ENCODE results near the gene ADAMTS12. TPM values are rescaled to one million over a fixed set of nuclear protein-coding genes. Genes with fewer than 3 reads are reported as not detected.
A peak's percentile ranks its signal among the peaks of the same experiment; 100 is the strongest.

The ADAMTS12 gene
- total RNA-seq, 1 experiment from 2014 or later, result 6.2 TPM

- no peak overlapping the region for H3K4me2 ChIP-seq (ENCODE audit: insufficient read depth, insufficient read length, low read length)
- no peak overlapping the region for H3K4ac ChIP-seq (ENCODE audit: low read depth, low read length)
- H2AFZ ChIP-seq (ENCODE audit: low read length), result no peak overlapping the region
- no peak overlapping the region for H3K18ac ChIP-seq (ENCODE audit: insufficient read length, low read depth, low read length)
- Mint-ChIP-seq H3K4me1 (peaks cover 24 to 27% of the 10 kb centered on the region in 2 experiments), H3K4me3 (no peak overlapping the region), H3K36me3 (ENCODE audit: insufficient read depth in 1 of 3, low read depth in 3 of 3) (no peaks in the 10 kb centered on the region), H3K27ac (peak overlapping the region in 1 of 3 experiments; percentile 9; a peak in 1 of 7 replicates), H3K9me3 (no peaks in the 10 kb centered on the region), H3K27me3 (ENCODE audit: low read depth) (no peaks in the 10 kb centered on the region)
- no peaks in the 10 kb centered on the region for H3K9me3 ChIP-seq (ENCODE audit: control insufficient read depth, low read depth, low read length)
- DNase-seq, result no peak
- H3K14ac ChIP-seq (ENCODE audit: insufficient read depth, low read length), result no peak overlapping the region
- no peak overlapping the region for H3K9ac ChIP-seq (ENCODE audit: extremely low read depth, insufficient read length, low read length)
- H4K91ac ChIP-seq (ENCODE audit: insufficient read length, low read depth, low read length), result no peak overlapping the region
- H3K23ac ChIP-seq (ENCODE audit: insufficient read length, low read depth, low read length), result no peak overlapping the region
- H3T11ph ChIP-seq (ENCODE audit: low read length), result no peak overlapping the region
- no peak overlapping the region for H2BK20ac ChIP-seq (ENCODE audit: low read depth, low read length, poor library complexity, severe bottlenecking)
- H3K27me3 ChIP-seq (ENCODE audit: insufficient read depth, low read length), result no peaks in the 10 kb centered on the region
- no peaks in the 10 kb centered on the region for H4K20me1 ChIP-seq (ENCODE audit: control insufficient read depth, insufficient read depth, insufficient read length)
- no peaks in the 10 kb centered on the region for H3K79me1 ChIP-seq (ENCODE audit: insufficient read depth, low read depth, low read length, poor library complexity, severe bottlenecking)
- no peak overlapping the region for H2BK12ac ChIP-seq (ENCODE audit: insufficient read length, low read depth, low read length)
- H2BK5ac ChIP-seq (ENCODE audit: insufficient read length, low read length), result no peak overlapping the region
- no peak overlapping the region for H2AK5ac ChIP-seq (ENCODE audit: insufficient read length, low read length)
- H3K56ac ChIP-seq (ENCODE audit: insufficient read length, low read depth, low read length), result no peak overlapping the region
- H3K23me2 ChIP-seq (ENCODE audit: insufficient read length, low read depth, low read length, poor library complexity, severe bottlenecking), result no peaks in the 10 kb centered on the region
- TF ChIP-seq CTCF (conservative IDR thresholded peaks at IDR 0.05), result no peak
- no peak overlapping the region for H3K27ac ChIP-seq (ENCODE audit: insufficient read length, low read depth, low read length)
- WGBS (ENCODE audit: extremely low coverage, insufficient read length, low lambda C conversion rate), result no CpG with 5 or more reads among the region's 2 CpGs
- H3K4me1 ChIP-seq (ENCODE audit: insufficient read depth, low read length), result peaks cover 6% of the 10 kb centered on the region; the same call in 1 of the 2 replicates
- no peak overlapping the region for H2BK120ac ChIP-seq (ENCODE audit: low read depth, low read length, poor library complexity, severe bottlenecking)
- H4K5ac ChIP-seq (ENCODE audit: insufficient read length, low read depth, low read length), result no peak overlapping the region
- no peak overlapping the region for H4K8ac ChIP-seq (replicated peaks; ENCODE audit: insufficient read length, low read depth, low read length)
- H2BK15ac ChIP-seq (ENCODE audit: low read depth, low read length), result no peak overlapping the region
- H3K79me2 ChIP-seq (ENCODE audit: insufficient read depth, low read length), result peaks cover 2% of the 10 kb centered on the region; the same call in 1 of the 2 replicates
Observed at GRCh38 chr5:33769196-33769595, 122.6 kb downstream of the ADAMTS12 start.

Data from H9 (cell line).